Activated naive CD4-positive, alpha-beta T cell treated with anti-CD3 and anti-CD28 coated beads, Interleukin-2, amount 50 U/mL, for 72 hours (primary cell): ENCODE data around the gene EHBP1. TPM values are rescaled to one million over a fixed set of nuclear protein-coding genes. Genes with fewer than 3 reads are reported as not detected.
"Not testable (repeated sequence)": the region's sequence is repeated elsewhere in the genome, so short reads cannot be mapped to it uniquely, and the experiment has no call there.

Experiments
- ATAC-seq, 2 donors: fragments of 150-1000 bp; cut with Tn5 transposase; 2 replicates each; pipeline ENCODE4 v1.10.0; 2021; ENCODE audit warnings: mild to moderate bottlenecking in 2 of 2, moderate library complexity in 2 of 2
- DNase-seq, 2 donors: peaks; one replicate each; pipeline ENCODE4 v3.0.0; 2021 to 2022; ENCODE audit warnings: low spot score in 2 of 2
- H3K27ac Mint-ChIP-seq, 2 donors: one replicate each; pipeline ENCODE4 v1.8.0; 2022; ENCODE audit warnings: mild to moderate bottlenecking in 2 of 2, mixed read lengths in 2 of 2
- H3K36me3 Mint-ChIP-seq, 2 donors: one replicate each; pipeline ENCODE4 v1.8.0; 2022; ENCODE audit warnings: mixed read lengths in 2 of 2
- H3K9me3 Mint-ChIP-seq, 2 donors: one replicate each; pipeline ENCODE4 v1.8.0; 2022; ENCODE audit warnings: mixed read lengths in 2 of 2
- total RNA-seq, 2 donors: library from RNA; stranded (reverse); gene quantifications; one replicate each; pipeline ENCODE4 v1.2.3, GENCODE V29; 2022

EHBP1 gene
- total RNA-seq, 2 donors from 2014 or later = 22.0 to 39.7 TPM

GRCh38 chr2:63009490-63009889, 304.0 kb downstream of the EHBP1 start:
- ATAC-seq = no peak
- peaks cover 7 to 11% of the 10 kb centered on the region in 2 donors for H3K36me3 Mint-ChIP-seq

DNA sequence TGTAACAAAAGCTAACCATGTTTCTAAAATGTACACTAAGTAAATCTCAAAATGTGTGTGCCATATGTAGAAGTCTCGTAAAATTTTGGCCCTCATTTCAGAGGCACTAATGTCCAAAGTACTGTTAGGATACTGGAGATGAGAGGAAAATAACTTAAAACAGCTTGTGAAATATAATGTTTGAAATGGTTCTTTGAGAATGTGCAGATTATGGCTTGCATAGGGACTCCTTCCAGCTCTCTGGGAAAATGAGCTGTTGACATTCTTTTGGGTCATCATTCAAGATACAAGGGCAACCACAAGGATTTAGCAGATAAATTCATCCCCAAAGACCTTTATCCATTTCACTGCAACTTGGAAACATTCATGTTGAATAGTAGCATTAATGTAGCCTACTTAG, 307.0 kb downstream of the EHBP1 start:
- Mint-ChIP-seq H3K27ac (no peak overlapping the region), H3K9me3 (no peaks in the 10 kb centered on the region), H3K36me3 (peaks cover 7 to 11% of the 10 kb centered on the region in 2 donors)
- no peak for ATAC-seq
- DNase-seq = no peak

More at GRCh38 chr2:63009490-63009889, 304.0 kb downstream of the EHBP1 start:
- Mint-ChIP-seq H3K9me3 (no peaks in the 10 kb centered on the region), H3K27ac (no peak overlapping the region)
- DNase-seq = no peak

GRCh38 chr2:63013438-63013837, 307.9 kb downstream of the EHBP1 start:
- Mint-ChIP-seq H3K27ac (no peak overlapping the region), H3K9me3 (no peaks in the 10 kb centered on the region), H3K36me3 (peaks cover 7 to 11% of the 10 kb centered on the region in 2 donors)
- DNase-seq (no peak), ATAC-seq (no peak)

GRCh38 chr2:63015389-63015788, 309.9 kb downstream of the EHBP1 start:
- ATAC-seq (no peak), DNase-seq (no peak)
- H3K9me3 Mint-ChIP-seq = no peaks in the 10 kb centered on the region
- H3K27ac Mint-ChIP-seq = no peak overlapping the region
- H3K36me3 Mint-ChIP-seq = peaks cover 7 to 11% of the 10 kb centered on the region in 2 donors

DNA sequence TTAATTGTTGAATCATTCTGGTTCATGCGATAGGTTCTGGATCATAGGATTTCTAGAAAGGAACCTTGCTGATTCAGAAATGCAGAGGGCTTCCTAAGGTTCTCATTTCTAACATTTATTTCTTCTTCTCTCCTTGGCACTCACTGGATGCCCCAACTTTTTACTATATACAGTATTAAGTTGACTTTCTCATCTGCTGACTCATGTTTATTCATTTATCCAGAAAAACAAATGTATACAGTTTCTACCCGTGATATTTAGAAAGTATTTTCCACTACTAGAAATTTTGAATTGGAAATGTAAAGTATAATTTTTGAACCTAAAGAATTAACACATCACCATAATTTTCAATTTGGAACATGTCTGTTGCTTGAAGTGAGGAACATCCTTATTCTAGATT, 312.9 kb downstream of the EHBP1 start:
- Mint-ChIP-seq H3K27ac (no peak overlapping the region), H3K9me3 (no peaks in the 10 kb centered on the region), H3K36me3 (peaks cover 7 to 8% of the 10 kb centered on the region in 2 donors)
- ATAC-seq = no peak
- DNase-seq = no peak

GRCh38 chr2:63019686-63020085, 314.2 kb downstream of the EHBP1 start:
- ATAC-seq, H3K27ac Mint-ChIP-seq, H3K9me3 Mint-ChIP-seq, DNase-seq, H3K36me3 Mint-ChIP-seq: not testable (repeated sequence)

DNA sequence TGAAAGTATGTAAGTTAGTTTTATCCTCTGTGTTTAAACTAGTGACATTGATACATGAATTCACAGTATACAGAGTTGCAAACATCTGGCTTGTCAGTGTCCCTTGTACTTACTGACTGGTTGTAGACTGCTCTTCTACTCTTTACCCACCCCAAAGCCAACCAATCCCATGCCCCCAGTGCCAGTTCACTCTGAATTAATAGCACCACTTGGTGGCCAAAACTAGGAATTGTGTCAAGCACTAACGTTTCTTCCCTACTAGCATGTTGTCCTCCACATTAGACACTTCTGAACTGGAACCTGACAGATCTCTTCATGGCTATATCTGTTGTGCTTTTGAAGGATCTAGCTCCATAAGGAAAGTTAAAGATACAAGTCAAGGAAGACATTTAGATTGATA, 317.9 kb downstream of the EHBP1 start:
- no peak for ATAC-seq

DNA sequence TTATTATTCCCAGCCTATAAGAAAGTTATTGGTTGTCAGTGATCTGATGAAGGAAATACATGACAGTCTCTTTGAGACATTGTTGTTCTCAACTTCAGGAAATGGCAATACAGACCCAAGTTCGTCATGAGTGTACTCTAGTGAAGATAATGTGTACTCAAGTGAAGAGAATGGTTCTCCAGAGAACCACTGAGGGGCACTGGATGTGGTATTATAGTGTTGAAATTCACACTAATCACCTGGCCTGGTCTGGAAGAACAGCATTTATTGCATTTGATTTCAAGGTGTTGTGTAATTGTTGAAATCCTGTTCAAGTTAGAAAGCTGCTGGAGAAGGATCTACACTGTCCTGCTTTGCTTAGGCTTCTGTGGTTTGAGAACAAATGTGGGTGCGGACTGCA, 321.7 kb downstream of the EHBP1 start:
- Mint-ChIP-seq H3K27ac (no peak overlapping the region), H3K36me3 (peaks cover 3 to 17% of the 10 kb centered on the region in 2 donors), H3K9me3 (no peaks in the 10 kb centered on the region)
- no peak for DNase-seq
- no peak for ATAC-seq

More for the DNA sequence above, 317.9 kb downstream of the EHBP1 start:
- H3K27ac Mint-ChIP-seq = no peak overlapping the region
- DNase-seq = no peak
- peaks cover 4 to 17% of the 10 kb centered on the region in 2 donors for H3K36me3 Mint-ChIP-seq
- H3K9me3 Mint-ChIP-seq = no peaks in the 10 kb centered on the region

GRCh38 chr2:63029058-63029457, 323.5 kb downstream of the EHBP1 start:
- no peak for DNase-seq
- H3K9me3 Mint-ChIP-seq = no peaks in the 10 kb centered on the region
- no peak for ATAC-seq
- H3K36me3 Mint-ChIP-seq = peaks cover 0 to 17% of the 10 kb centered on the region in 2 donors
- no peak overlapping the region for H3K27ac Mint-ChIP-seq

GRCh38 chr2:63034526-63034925, 329.0 kb downstream of the EHBP1 start:
- no peak overlapping the region for H3K27ac Mint-ChIP-seq
- ATAC-seq (no peak), DNase-seq (no peak)
- H3K36me3 Mint-ChIP-seq = peaks cover 0 to 7% of the 10 kb centered on the region in 2 donors
- H3K9me3 Mint-ChIP-seq = no peaks in the 10 kb centered on the region

DNA sequence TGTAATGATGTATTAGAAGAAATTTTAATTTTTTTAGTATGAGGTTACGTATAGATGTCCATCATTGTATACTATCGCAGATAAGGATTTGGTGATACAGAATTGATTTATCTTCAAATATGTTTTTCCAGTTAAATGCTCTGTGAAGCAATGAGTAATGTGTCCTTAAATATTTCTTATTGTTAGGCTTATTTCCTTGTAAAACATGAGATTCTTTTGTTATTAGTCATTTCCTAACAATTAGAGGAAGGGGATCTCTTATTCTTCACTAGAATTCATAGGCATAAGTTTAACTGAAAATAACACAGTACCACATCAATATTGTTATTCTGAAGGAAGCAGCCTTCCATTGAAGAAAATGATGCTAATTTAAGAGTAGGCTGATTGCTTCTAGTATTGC, 329.7 kb downstream of the EHBP1 start:
- DNase-seq (no peak), ATAC-seq (no peak)
- no peaks in the 10 kb centered on the region for H3K9me3 Mint-ChIP-seq
- H3K36me3 Mint-ChIP-seq = peaks cover 0 to 6% of the 10 kb centered on the region in 2 donors
- no peak overlapping the region for H3K27ac Mint-ChIP-seq

DNA sequence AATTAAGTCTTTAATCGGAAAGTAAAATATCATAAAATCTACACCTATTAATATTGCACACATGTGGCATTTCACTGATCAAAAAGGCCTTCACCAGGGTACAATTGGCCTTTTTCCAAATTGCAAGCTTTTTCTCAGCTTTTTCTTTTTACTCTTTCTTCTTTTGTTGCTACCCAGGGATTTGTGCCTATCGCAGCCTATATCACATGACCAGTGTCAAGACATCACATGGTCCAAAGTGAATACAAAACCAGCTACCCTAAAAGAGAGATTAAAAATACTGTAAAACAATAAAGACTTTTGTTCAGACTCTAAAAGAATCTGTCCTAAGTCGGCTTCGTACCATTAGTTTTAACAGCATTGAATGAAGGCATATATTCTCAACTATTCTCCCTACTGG, 330.1 kb downstream of the EHBP1 start:
- Mint-ChIP-seq H3K27ac (no peak overlapping the region), H3K9me3 (no peaks in the 10 kb centered on the region), H3K36me3 (peaks cover 0 to 6% of the 10 kb centered on the region in 2 donors)
- DNase-seq (no peak), ATAC-seq (no peak)

- ATAC-seq = no peak
- H3K27ac Mint-ChIP-seq = no peak overlapping the region
- no peaks in the 10 kb centered on the region for H3K9me3 Mint-ChIP-seq
- H3K36me3 Mint-ChIP-seq = peaks cover 0 to 6% of the 10 kb centered on the region in 2 donors
- DNase-seq = no peak
These were observed 332.5 kb downstream of the EHBP1 start for GRCh38 chr2:63038034-63038433.

DNA sequence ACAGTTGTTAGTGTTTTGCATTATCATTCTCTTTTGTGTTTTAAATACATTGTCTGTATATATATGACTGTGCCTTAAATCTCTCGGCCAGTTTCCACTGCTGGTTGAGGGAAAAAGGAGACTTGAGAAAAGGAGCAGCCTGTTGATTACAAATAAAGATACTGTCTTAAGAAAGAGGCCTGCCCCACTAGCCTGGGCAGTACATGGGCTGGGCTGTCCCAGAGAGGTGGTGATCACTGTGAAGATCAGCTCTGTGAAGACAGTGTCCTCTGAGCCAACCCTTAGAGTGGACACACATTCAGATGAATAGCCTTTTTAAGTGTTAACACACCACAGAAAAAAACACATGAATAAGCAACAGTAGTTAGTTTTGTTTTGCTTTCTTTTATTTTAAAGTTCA, 335.1 kb downstream of the EHBP1 start:
- DNase-seq (no peak), ATAC-seq (no peak)
- Mint-ChIP-seq H3K27ac (no peak overlapping the region), H3K9me3 (no peaks in the 10 kb centered on the region), H3K36me3 (peaks cover 2 to 9% of the 10 kb centered on the region in 2 donors)

GRCh38 chr2:63041592-63041991, 336.1 kb downstream of the EHBP1 start:
- DNase-seq = no peak
- no peak overlapping the region for H3K27ac Mint-ChIP-seq
- no peak for ATAC-seq
- H3K9me3 Mint-ChIP-seq = no peaks in the 10 kb centered on the region
- peaks cover 7 to 14% of the 10 kb centered on the region in 2 donors for H3K36me3 Mint-ChIP-seq

- no peaks in the 10 kb centered on the region for H3K9me3 Mint-ChIP-seq
- DNase-seq (no peak), ATAC-seq (no peak)
- H3K36me3 Mint-ChIP-seq = peaks cover 7 to 8% of the 10 kb centered on the region in 2 donors
- no peak overlapping the region for H3K27ac Mint-ChIP-seq
These were observed 339.1 kb downstream of the EHBP1 start for GRCh38 chr2:63044362-63045327.

DNA sequence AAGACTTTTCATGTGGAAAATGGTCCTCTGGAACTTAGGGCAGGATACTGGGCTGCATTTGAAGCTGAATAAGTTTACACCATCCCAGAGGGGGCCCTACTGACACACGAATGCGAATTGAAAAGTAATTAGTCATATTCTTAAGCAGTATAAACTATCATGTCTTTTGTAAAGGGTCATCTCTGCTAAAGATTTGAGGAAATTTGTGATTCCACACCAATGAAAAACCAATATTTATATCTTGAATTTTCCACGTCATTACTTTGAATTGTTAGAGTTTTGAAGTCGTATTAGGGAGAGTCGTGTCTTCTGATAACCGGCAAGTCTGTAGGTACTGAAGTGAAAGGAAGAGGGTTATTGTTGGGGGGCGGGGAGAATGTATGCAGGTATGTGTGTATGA, 341.0 kb downstream of the EHBP1 start:
- Mint-ChIP-seq H3K27ac (peak overlapping the region in 1 of 2 donors; percentile 6), H3K36me3 (peaks cover 7 to 12% of the 10 kb centered on the region in 2 donors), H3K9me3 (no peaks in the 10 kb centered on the region)
- ATAC-seq (no peak), DNase-seq (no peak)

DNA sequence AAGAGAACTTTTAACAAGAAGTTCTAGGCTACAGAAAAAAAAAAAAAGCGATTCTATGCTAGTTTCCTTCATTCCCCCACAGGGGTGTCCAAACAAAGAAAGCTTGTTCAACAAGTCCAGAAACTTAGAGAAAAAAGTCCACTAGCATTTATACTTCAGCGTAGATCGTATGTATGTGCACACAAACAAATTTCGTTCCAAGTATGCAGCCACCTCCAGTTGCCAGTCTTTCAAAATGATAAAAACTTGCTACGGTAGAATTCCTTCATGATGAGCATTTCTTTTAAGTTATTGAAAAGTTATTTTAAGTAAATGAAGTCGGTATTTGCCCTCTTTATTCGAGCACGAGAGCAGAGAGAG, 341.4 kb downstream of the EHBP1 start:
- DNase-seq (no peak), ATAC-seq (no peak)
- H3K36me3 Mint-ChIP-seq = peaks cover 7 to 12% of the 10 kb centered on the region in 2 donors
- no peaks in the 10 kb centered on the region for H3K9me3 Mint-ChIP-seq
- no peak overlapping the region for H3K27ac Mint-ChIP-seq
